Fibroblast of lung (primary cell): ENCODE measurements around the gene EXOC2. TPM values are rescaled to one million over a fixed set of nuclear protein-coding genes. Genes with fewer than 3 reads are reported as not detected.

Experiments
- DNase-seq, 2 donors: peaks; one replicate each; pipeline versions ENCODE4 v3.0.0 to v3.0.0-alpha.2; 2010; ENCODE audit warnings: low read depth in 2 of 2
- H2AFZ ChIP-seq: 2 replicates; pipeline ENCODE4 v1.5.1; 2012; ENCODE audit warnings: low read length, control low read depth, inconsistent platforms
- H3K27ac ChIP-seq: 2 replicates; pipeline ENCODE4 v1.5.1; 2011; ENCODE audit warnings: low read length, control low read depth; ENCODE audit not compliant: insufficient read depth
- H3K27me3 ChIP-seq: 2 replicates; pipeline ENCODE4 v1.5.1; 2011; ENCODE audit warnings: mild to moderate bottlenecking, low read length; ENCODE audit not compliant: control insufficient read depth, insufficient read depth
- H3K36me3 ChIP-seq: 2 replicates; pipeline ENCODE4 v1.5.1; 2011; ENCODE audit warnings: low read length; ENCODE audit not compliant: control insufficient read depth, insufficient read depth
- H3K4me1 ChIP-seq: 2 replicates; pipeline ENCODE4 v1.5.1; 2011; ENCODE audit warnings: low read length; ENCODE audit not compliant: control insufficient read depth, insufficient read depth; ENCODE audit errors: extremely low read depth
- H3K4me2 ChIP-seq: 2 replicates; pipeline ENCODE4 v1.5.1; 2011; ENCODE audit warnings: low read length, control low read depth; ENCODE audit not compliant: insufficient read depth; ENCODE audit errors: extremely low read depth
- H3K4me3 ChIP-seq, 4 experiments: fragments of 200-600 bp in 1 of 4; sonication (generic) in 1 of 4; replicated peaks in 1 of 4; 2 replicates each; pipeline ENCODE4 v1.5.1; 2011 to 2016; ENCODE audit warnings: low read length in 4 of 4, low read depth in 3 of 4, mild to moderate bottlenecking in 3 of 4, control low read depth in 2 of 4, inconsistent platforms in 1 of 4, mixed read lengths in 1 of 4; ENCODE audit not compliant: insufficient read depth in 1 of 4; ENCODE audit errors: control extremely low read depth in 1 of 4
- H3K79me2 ChIP-seq: 2 replicates; pipeline ENCODE4 v1.5.1; 2012; ENCODE audit warnings: mild to moderate bottlenecking, low read length, inconsistent platforms; ENCODE audit not compliant: control insufficient read depth, insufficient read depth
- H3K9ac ChIP-seq: 2 replicates; pipeline ENCODE4 v1.5.1; 2011; ENCODE audit warnings: mild to moderate bottlenecking, low read length, control low read depth; ENCODE audit not compliant: insufficient read depth
- H3K9me3 ChIP-seq: 2 replicates; pipeline ENCODE4 v1.5.1; 2012; ENCODE audit warnings: low read depth, low read length; ENCODE audit not compliant: control insufficient read depth, insufficient read depth
- H4K20me1 ChIP-seq: 2 replicates; pipeline ENCODE4 v1.5.1; 2011; ENCODE audit warnings: low read length; ENCODE audit not compliant: control insufficient read depth, insufficient read depth; ENCODE audit errors: extremely low read depth
- EZH2 ChIP-seq: IDR thresholded peaks from 2 replicates; pipeline ENCODE4 v1.5.1; 2012; ENCODE audit warnings: low read length, control low read depth, mild to moderate bottlenecking; ENCODE audit errors: missing control alignments
- polyA plus RNA-seq, 2 donors: library from polyadenylated mRNA; depleted of rRNA in 1 of 2; stranded (reverse) in 1 of 2; unstranded in 1 of 2; fragments of >200 nt; gene quantifications; 2 replicates each; pipeline ENCODE4 v1.2.1, GENCODE V29; 2011 to 2012; ENCODE audit warnings: missing spikeins in 1 of 2
- total RNA-seq: library from RNA; depleted of rRNA; stranded (reverse); fragments of >200 nt; gene quantifications from 2 replicates; pipeline ENCODE4 v1.2.1, GENCODE V29; 2014
- TF ChIP-seq, protein P1 (sequence below), 2 donors: IDR thresholded peaks in 1 of 2; conservative IDR thresholded peaks in 1 of 2; 1 replicate in 1 of 2; 2 replicates in 1 of 2; pipeline ENCODE4 v1.5.1; 2011 to 2012; ENCODE audit warnings: low read length in 2 of 2, control low read depth in 1 of 2, inconsistent platforms in 1 of 2, low read depth in 1 of 2, mild to moderate bottlenecking in 1 of 2

EXOC2 gene
- total and polyA plus RNA-seq, 2 donors (not counting 1 experiment from before 2014, with no cell fraction given): 19.7 to 42.3 TPM

DNA sequence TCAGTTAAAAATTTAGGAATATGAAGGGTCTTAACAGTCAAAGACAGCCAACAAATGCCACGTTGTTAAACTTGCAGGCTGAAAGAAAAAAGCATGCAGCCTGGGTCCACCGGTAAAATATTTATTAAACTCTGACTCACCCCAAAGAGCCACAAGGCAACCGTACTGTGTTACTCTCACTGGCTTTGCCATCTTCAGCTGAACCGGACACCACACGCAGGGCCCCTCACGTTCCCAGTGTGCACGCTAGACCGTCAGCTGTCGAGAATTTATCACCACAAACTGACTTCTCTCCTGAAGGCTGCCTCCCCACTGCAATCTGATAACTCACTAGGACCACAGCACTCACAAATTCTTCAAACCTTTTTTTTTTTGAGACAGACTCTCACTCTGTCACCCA lies 66.7 kb downstream of the EXOC2 start:
- Histone ChIP-seq H4K20me1 (no peaks in the 10 kb centered on the region), H3K4me1 (peaks cover 6% of the 10 kb centered on the region), H3K36me3 (no peaks in the 10 kb centered on the region), H3K9ac (no peak overlapping the region), H3K4me2 (no peak overlapping the region), H3K27ac (no peak overlapping the region), H3K9me3 (no peaks in the 10 kb centered on the region), H3K79me2 (no peaks in the 10 kb centered on the region), H3K27me3 (no peaks in the 10 kb centered on the region), H3K4me3 (no peak overlapping the region), H2AFZ (no peak overlapping the region)
- DNase-seq: peak; percentile 45 to 49
- TF ChIP-seq, protein P1, sequence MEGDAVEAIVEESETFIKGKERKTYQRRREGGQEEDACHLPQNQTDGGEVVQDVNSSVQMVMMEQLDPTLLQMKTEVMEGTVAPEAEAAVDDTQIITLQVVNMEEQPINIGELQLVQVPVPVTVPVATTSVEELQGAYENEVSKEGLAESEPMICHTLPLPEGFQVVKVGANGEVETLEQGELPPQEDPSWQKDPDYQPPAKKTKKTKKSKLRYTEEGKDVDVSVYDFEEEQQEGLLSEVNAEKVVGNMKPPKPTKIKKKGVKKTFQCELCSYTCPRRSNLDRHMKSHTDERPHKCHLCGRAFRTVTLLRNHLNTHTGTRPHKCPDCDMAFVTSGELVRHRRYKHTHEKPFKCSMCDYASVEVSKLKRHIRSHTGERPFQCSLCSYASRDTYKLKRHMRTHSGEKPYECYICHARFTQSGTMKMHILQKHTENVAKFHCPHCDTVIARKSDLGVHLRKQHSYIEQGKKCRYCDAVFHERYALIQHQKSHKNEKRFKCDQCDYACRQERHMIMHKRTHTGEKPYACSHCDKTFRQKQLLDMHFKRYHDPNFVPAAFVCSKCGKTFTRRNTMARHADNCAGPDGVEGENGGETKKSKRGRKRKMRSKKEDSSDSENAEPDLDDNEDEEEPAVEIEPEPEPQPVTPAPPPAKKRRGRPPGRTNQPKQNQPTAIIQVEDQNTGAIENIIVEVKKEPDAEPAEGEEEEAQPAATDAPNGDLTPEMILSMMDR (conservative IDR thresholded peaks at IDR 0.05 in 1 of 2, IDR thresholded peaks at IDR 0.05 in 1 of 2; ENCODE audit: low read depth in 1 of 2, low read length in 2 of 2): no peak
- no peak for TF ChIP-seq EZH2

GRCh38 chr6:624979-625378 lies 68.0 kb downstream of the EXOC2 start:
- H2AFZ ChIP-seq: peak overlapping the region; percentile 31
- no peaks in the 10 kb centered on the region for H3K27me3 ChIP-seq
- no peaks in the 10 kb centered on the region for H3K79me2 ChIP-seq
- H4K20me1 ChIP-seq: no peaks in the 10 kb centered on the region
- no peaks in the 10 kb centered on the region for H3K36me3 ChIP-seq
- TF ChIP-seq EZH2: no peak
- TF ChIP-seq, protein P1 (conservative IDR thresholded peaks at IDR 0.05 in 1 of 2, IDR thresholded peaks at IDR 0.05 in 1 of 2; ENCODE audit: low read depth in 1 of 2, low read length in 2 of 2): peak; percentile 33 to 42
- peaks cover 6% of the 10 kb centered on the region for H3K4me1 ChIP-seq
- H3K9ac ChIP-seq: no peak overlapping the region
- H3K4me2 ChIP-seq: peak overlapping the region; percentile 83
- H3K9me3 ChIP-seq: no peaks in the 10 kb centered on the region
- peak; percentile 19 to 75 for DNase-seq
- H3K27ac ChIP-seq: peak overlapping the region; percentile 31
- H3K4me3 ChIP-seq: peak overlapping the region in 1 of 4 experiments; percentile 11

DNA sequence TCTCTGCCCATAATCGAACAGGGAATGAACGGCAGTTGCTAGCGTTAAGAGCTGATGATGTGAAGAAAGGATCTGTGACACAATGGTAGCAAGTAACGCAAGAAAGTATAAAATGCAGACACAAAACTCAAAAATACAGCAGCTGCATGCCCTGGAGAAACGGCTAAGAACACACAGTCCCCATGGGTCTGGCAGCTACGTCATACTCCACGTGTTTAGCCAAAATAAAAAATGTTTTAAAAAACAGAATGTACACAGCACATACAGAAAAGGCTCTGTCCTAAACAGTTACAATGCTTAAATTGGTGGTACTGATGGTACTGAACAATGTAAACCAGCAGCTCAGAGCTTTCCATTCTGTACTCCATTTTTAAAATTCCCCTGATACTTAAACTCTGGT lies 70.5 kb downstream of the EXOC2 start:
- H3K27ac ChIP-seq: no peak overlapping the region
- no peak overlapping the region for H3K4me3 ChIP-seq
- H3K27me3 ChIP-seq: no peaks in the 10 kb centered on the region
- TF ChIP-seq EZH2: no peak
- TF ChIP-seq, protein P1 (conservative IDR thresholded peaks at IDR 0.05 in 1 of 2, IDR thresholded peaks at IDR 0.05 in 1 of 2; ENCODE audit: low read depth in 1 of 2, low read length in 2 of 2): no peak
- H3K9ac ChIP-seq: no peak overlapping the region
- H2AFZ ChIP-seq: no peak overlapping the region
- H3K4me1 ChIP-seq: peaks cover 6% of the 10 kb centered on the region
- H3K79me2 ChIP-seq: no peaks in the 10 kb centered on the region
- no peak for DNase-seq
- no peak overlapping the region for H3K4me2 ChIP-seq
- H3K36me3 ChIP-seq: peaks cover 1% of the 10 kb centered on the region
- H3K9me3 ChIP-seq: no peaks in the 10 kb centered on the region
- no peaks in the 10 kb centered on the region for H4K20me1 ChIP-seq
